Measurements from ENCODE around the gene TMCO4. TPM values are rescaled to one million over a fixed set of nuclear protein-coding genes. Genes with fewer than 3 reads are reported as not detected.

Gene TMCO4
- total RNA-seq, 1 experiment from 2014 or later: 19.7 TPM

- DNase-seq (no peak), ATAC-seq (no peak)
- no peak overlapping the region for H3K27ac ChIP-seq (ENCODE audit: low read length)
- CTCF ChIA-PET: no interaction called here
- no peaks in the 10 kb centered on the region for H3K27me3 ChIP-seq (ENCODE audit: low read length)
- no TSS peak for BruUV-seq (replicated peaks)
- H3F3A ChIP-seq (ENCODE audit: low read length, unreplicated experiment): no peaks in the 10 kb centered on the region
- intact Hi-C loops (cut with micrococcal nuclease): no loop called here
- no peaks in the 10 kb centered on the region for H4K20me1 ChIP-seq (ENCODE audit: low read length)
- H3K79me2 ChIP-seq (ENCODE audit: low read length): no peaks in the 10 kb centered on the region
- no peak overlapping the region for H3K9ac ChIP-seq (ENCODE audit: low read length)
- H3K36me3 ChIP-seq (ENCODE audit: low read depth, low read length): no peaks in the 10 kb centered on the region
- no peak overlapping the region for H3K4me3 ChIP-seq (ENCODE audit: low read length)
- POLR2A ChIA-PET (ENCODE audit: unreplicated experiment): no interaction called here
- no peak overlapping the region for H2AFZ ChIP-seq (ENCODE audit: low read length)
- H3K4me1 ChIP-seq (ENCODE audit: insufficient read depth, low read length): no peaks in the 10 kb centered on the region
- TF ChIP-seq CTCF (conservative IDR thresholded peaks at IDR 0.05; ENCODE audit: low read depth, low read length) (no peak), EZH2phosphoT487 (IDR thresholded peaks at IDR 0.05; ENCODE audit: borderline replicate concordance, low read length) (no peak), EZH2 (IDR thresholded peaks at IDR 0.05; ENCODE audit: low read length, unreplicated experiment) (no peak)
- H3K4me2 ChIP-seq (ENCODE audit: low read length): no peak overlapping the region
- no peaks in the 10 kb centered on the region for H3K9me2 ChIP-seq (replicated peaks; ENCODE audit: low read length)
- H3K9me3 ChIP-seq (ENCODE audit: low read length): no peaks in the 10 kb centered on the region
Observed at GRCh38 chr1:19675797-19676196, 123.9 kb downstream of the TMCO4 start.

- no peak for ATAC-seq
- no peak overlapping the region for H3K9ac ChIP-seq (ENCODE audit: low read length)
- no peaks in the 10 kb centered on the region for H3K9me2 ChIP-seq (replicated peaks; ENCODE audit: low read length)
- ChIA-PET CTCF (no interaction called here), POLR2A (ENCODE audit: unreplicated experiment) (no interaction called here)
- no peak overlapping the region for H2AFZ ChIP-seq (ENCODE audit: low read length)
- H3K79me2 ChIP-seq (ENCODE audit: low read length): no peaks in the 10 kb centered on the region
- intact Hi-C loops (cut with micrococcal nuclease): no loop called here
- TF ChIP-seq EZH2phosphoT487 (IDR thresholded peaks at IDR 0.05; ENCODE audit: borderline replicate concordance, low read length): no peak
- TF ChIP-seq CTCF (conservative IDR thresholded peaks at IDR 0.05; ENCODE audit: low read depth, low read length): no peak
- no peak for TF ChIP-seq EZH2 (IDR thresholded peaks at IDR 0.05; ENCODE audit: low read length, unreplicated experiment)
- no peak overlapping the region for H3K4me3 ChIP-seq (ENCODE audit: low read length)
- no peaks in the 10 kb centered on the region for H3K27me3 ChIP-seq (ENCODE audit: low read length)
- no peak overlapping the region for H3K4me2 ChIP-seq (ENCODE audit: low read length)
- BruUV-seq (replicated peaks): no TSS peak
- peaks cover 5% of the 10 kb centered on the region; the same call in 1 of the 2 replicates for H3K4me1 ChIP-seq (ENCODE audit: insufficient read depth, low read length)
- H3F3A ChIP-seq (ENCODE audit: low read length, unreplicated experiment): no peaks in the 10 kb centered on the region
- no peak for DNase-seq
- H3K36me3 ChIP-seq (ENCODE audit: low read depth, low read length): no peaks in the 10 kb centered on the region
- H3K27ac ChIP-seq (ENCODE audit: low read length): no peak overlapping the region
- H3K9me3 ChIP-seq (ENCODE audit: low read length): no peaks in the 10 kb centered on the region
- H4K20me1 ChIP-seq (ENCODE audit: low read length): no peaks in the 10 kb centered on the region
Observed at GRCh38 chr1:19672237-19672636, 127.5 kb downstream of the TMCO4 start.

GRCh38 chr1:19670787-19671186 is 128.9 kb downstream of the TMCO4 start:
- Histone ChIP-seq H3F3A (ENCODE audit: low read length, unreplicated experiment) (no peaks in the 10 kb centered on the region), H3K4me2 (ENCODE audit: low read length) (no peak overlapping the region), H4K20me1 (ENCODE audit: low read length) (no peaks in the 10 kb centered on the region), H3K9me2 (replicated peaks; ENCODE audit: low read length) (no peaks in the 10 kb centered on the region), H3K27me3 (ENCODE audit: low read length) (no peaks in the 10 kb centered on the region), H3K79me2 (ENCODE audit: low read length) (no peaks in the 10 kb centered on the region), H3K9ac (ENCODE audit: low read length) (no peak overlapping the region), H3K9me3 (ENCODE audit: low read length) (no peaks in the 10 kb centered on the region), H3K4me1 (ENCODE audit: insufficient read depth, low read length) (peaks cover 5% of the 10 kb centered on the region; the same call in 1 of the 2 replicates), H3K36me3 (ENCODE audit: low read depth, low read length) (no peaks in the 10 kb centered on the region), H3K4me3 (ENCODE audit: low read length) (no peak overlapping the region), H3K27ac (ENCODE audit: low read length) (no peak overlapping the region), H2AFZ (ENCODE audit: low read length) (no peak overlapping the region)
- intact Hi-C loops (cut with micrococcal nuclease): no loop called here
- ATAC-seq (no peak), DNase-seq (no peak)
- no TSS peak for BruUV-seq (replicated peaks)
- TF ChIP-seq EZH2 (IDR thresholded peaks at IDR 0.05; ENCODE audit: low read length, unreplicated experiment) (no peak), EZH2phosphoT487 (IDR thresholded peaks at IDR 0.05; ENCODE audit: borderline replicate concordance, low read length) (no peak), CTCF (conservative IDR thresholded peaks at IDR 0.05; ENCODE audit: low read depth, low read length) (no peak)
- ChIA-PET CTCF (no interaction called here), POLR2A (ENCODE audit: unreplicated experiment) (no interaction called here)
